Skeletal muscle cell (primary cell): ENCODE results near the gene SMAD3.
"Not testable (repeated sequence)": the region's sequence is repeated elsewhere in the genome, so short reads cannot be mapped to it uniquely, and the experiment has no call there.

Experiments
- DNase-seq: peaks from one replicate; pipeline ENCODE4 v3.0.0-alpha.2; 2010; ENCODE audit warnings: low read depth
- H3K4me3 ChIP-seq: 2 replicates; pipeline ENCODE4 v1.5.1; 2011; ENCODE audit warnings: low read depth, mild to moderate bottlenecking, control low read depth, low read length, moderate library complexity

The SMAD3 gene

GRCh38 chr15:67120009-67120838, 54.8 kb downstream of the SMAD3 start:
- H3K4me3 ChIP-seq, result no peak overlapping the region
- no peak for DNase-seq

- no peak overlapping the region for H3K4me3 ChIP-seq
Observed at GRCh38 chr15:67120839-67121643, 55.6 kb downstream of the SMAD3 start.

GRCh38 chr15:67121644-67122605, 56.5 kb downstream of the SMAD3 start:
- no peak overlapping the region for H3K4me3 ChIP-seq
- DNase-seq, result no peak

More at GRCh38 chr15:67120839-67121643, 55.6 kb downstream of the SMAD3 start:
- DNase-seq, result peak; percentile 91

- not testable (repeated sequence) for DNase-seq, H3K4me3 ChIP-seq
Observed at GRCh38 chr15:67122816-67123215, 57.4 kb downstream of the SMAD3 start.

- H3K4me3 ChIP-seq, DNase-seq: not testable (repeated sequence)
Observed at GRCh38 chr15:67123291-67123690, 57.9 kb downstream of the SMAD3 start.

GRCh38 chr15:67124111-67124510, 58.7 kb downstream of the SMAD3 start:
- no peak overlapping the region for H3K4me3 ChIP-seq
- DNase-seq, result no peak

- no peak for DNase-seq
- H3K4me3 ChIP-seq, result no peak overlapping the region
Observed at GRCh38 chr15:67124911-67125588, 59.6 kb downstream of the SMAD3 start.

- DNase-seq, result peak; percentile 99
- H3K4me3 ChIP-seq, result no peak overlapping the region
Observed at GRCh38 chr15:67125589-67126502, 60.4 kb downstream of the SMAD3 start.

GRCh38 chr15:67126551-67127330, 61.3 kb downstream of the SMAD3 start:
- H3K4me3 ChIP-seq, result no peak overlapping the region
- no peak for DNase-seq

GRCh38 chr15:67127331-67127664, 61.9 kb downstream of the SMAD3 start:
- DNase-seq, result no peak
- H3K4me3 ChIP-seq, result no peak overlapping the region

GRCh38 chr15:67127965-67128364, 62.6 kb downstream of the SMAD3 start:
- no peak overlapping the region for H3K4me3 ChIP-seq
- DNase-seq, result peak; percentile 93

- DNase-seq, result no peak
- no peak overlapping the region for H3K4me3 ChIP-seq
Observed at GRCh38 chr15:67130166-67130565, 64.8 kb downstream of the SMAD3 start.

- H3K4me3 ChIP-seq, result no peak overlapping the region
- peak; percentile 87 for DNase-seq
Observed at GRCh38 chr15:67130673-67131601, 65.5 kb downstream of the SMAD3 start.

GRCh38 chr15:67132276-67132675, 66.9 kb downstream of the SMAD3 start:
- DNase-seq, result no peak
- H3K4me3 ChIP-seq, result no peak overlapping the region

GRCh38 chr15:67133026-67133425, 67.6 kb downstream of the SMAD3 start:
- no peak overlapping the region for H3K4me3 ChIP-seq
- no peak for DNase-seq

GRCh38 chr15:67133738-67134066, 68.3 kb downstream of the SMAD3 start:
- no peak for DNase-seq
- H3K4me3 ChIP-seq, result no peak overlapping the region
